MM.1S (cell line): ENCODE measurements around the gene DYNC1H1.

Experiments used
- DNase-seq: peaks from one replicate; pipeline ENCODE4 v3.0.0-alpha.2; 2015
- H2AFZ ChIP-seq: fragments of 300-600 bp; sonication (generic); 2 replicates; pipeline ENCODE4 v1.6.0; 2016; ENCODE audit warnings: antibody characterized with exemption, low read length
- H3F3A ChIP-seq: fragments of 300-600 bp; sonication (generic); 2 replicates; pipeline ENCODE4 v1.6.1; 2016; ENCODE audit warnings: mild to moderate bottlenecking, antibody characterized with exemption, low read length, moderate library complexity, mixed read lengths; ENCODE audit not compliant: insufficient read depth
- H3K27ac ChIP-seq: fragments of 300-600 bp; sonication (generic); 2 replicates; pipeline ENCODE4 v1.5.1; 2016; ENCODE audit warnings: mild to moderate bottlenecking, low read length
- H3K27me3 ChIP-seq: fragments of 300-600 bp; sonication (generic); replicated peaks from 2 replicates; pipeline ENCODE4 v1.6.0; 2016; ENCODE audit warnings: low read length; ENCODE audit not compliant: insufficient read depth
- H3K36me3 ChIP-seq: fragments of 300-600 bp; sonication (generic); replicated peaks from 2 replicates; pipeline ENCODE4 v1.6.1; 2016; ENCODE audit warnings: mild to moderate bottlenecking, low read length, mixed read lengths; ENCODE audit not compliant: insufficient read depth
- H3K4me1 ChIP-seq: fragments of 300-600 bp; sonication (generic); 2 replicates; pipeline ENCODE4 v1.6.1; 2016; ENCODE audit warnings: low read length, mixed read lengths
- H3K4me2 ChIP-seq: fragments of 300-600 bp; sonication (generic); 2 replicates; pipeline ENCODE4 v1.6.0; 2016; ENCODE audit warnings: low read depth, low read length
- H3K4me3 ChIP-seq: fragments of 300-600 bp; sonication (generic); 2 replicates; pipeline ENCODE4 v1.5.1; 2016; ENCODE audit warnings: low read length, mixed read lengths
- H3K79me2 ChIP-seq: fragments of 300-600 bp; sonication (generic); 2 replicates; pipeline ENCODE4 v1.6.1; 2016; ENCODE audit warnings: mixed run types, low read length, mixed read lengths
- H3K9ac ChIP-seq: fragments of 300-600 bp; sonication (generic); 2 replicates; pipeline ENCODE4 v1.6.1; 2016; ENCODE audit warnings: low read length, mixed read lengths
- H3K9me2 ChIP-seq: fragments of 300-600 bp; sonication (generic); replicated peaks from 2 replicates; pipeline ENCODE4 v1.6.1; 2016; ENCODE audit warnings: mild to moderate bottlenecking, low read length, mixed read lengths; ENCODE audit not compliant: insufficient read depth
- H3K9me3 ChIP-seq: fragments of 300-600 bp; sonication (generic); replicated peaks from 2 replicates; pipeline ENCODE4 v1.6.1; 2016; ENCODE audit warnings: mild to moderate bottlenecking, low read length, mixed read lengths; ENCODE audit not compliant: insufficient read depth
- H4K20me1 ChIP-seq: fragments of 300-600 bp; sonication (generic); 2 replicates; pipeline ENCODE4 v1.6.1; 2016; ENCODE audit warnings: mild to moderate bottlenecking, low read length, moderate library complexity, mixed read lengths; ENCODE audit not compliant: insufficient read depth
- CTCF ChIP-seq: fragments of 300-600 bp; sonication (generic); IDR thresholded peaks from 2 replicates; pipeline ENCODE4 v1.5.1; 2016; ENCODE audit warnings: antibody characterized with exemption, low read length, mixed read lengths
- EZH2 ChIP-seq: fragments of 300-600 bp; sonication (generic); optimal IDR thresholded peaks from 2 replicates; pipeline ENCODE3; 2017; ENCODE audit warnings: low read depth, mild to moderate bottlenecking, antibody characterized with exemption, low read length, mixed read lengths
- EZH2phosphoT487 ChIP-seq: fragments of 300-600 bp; sonication (generic); IDR thresholded peaks from 2 replicates; pipeline ENCODE4 v1.6.1; 2018; ENCODE audit warnings: antibody characterized with exemption, low read length

The DYNC1H1 gene

GRCh38 chr14:101965181-101965544 lies 790 bp downstream of the DYNC1H1 start:
- peak; percentile 49 for DNase-seq
- Histone ChIP-seq H3K36me3 (no peaks in the 10 kb centered on the region), H3K9me3 (no peaks in the 10 kb centered on the region), H3K79me2 (peaks cover 52% of the 10 kb centered on the region), H2AFZ (no peak overlapping the region), H3K4me1 (no peaks in the 10 kb centered on the region), H3K27me3 (no peaks in the 10 kb centered on the region), H3K27ac (no peak overlapping the region), H3K9me2 (no peaks in the 10 kb centered on the region), H4K20me1 (no peaks in the 10 kb centered on the region), H3F3A (no peaks in the 10 kb centered on the region), H3K4me3 (peak overlapping the region; percentile 80), H3K9ac (peak overlapping the region; percentile 82), H3K4me2 (peak overlapping the region; percentile 69; the same call in 1 of the 2 replicates)
- TF ChIP-seq CTCF (no peak), EZH2phosphoT487 (no peak), EZH2 (no peak)

DNA sequence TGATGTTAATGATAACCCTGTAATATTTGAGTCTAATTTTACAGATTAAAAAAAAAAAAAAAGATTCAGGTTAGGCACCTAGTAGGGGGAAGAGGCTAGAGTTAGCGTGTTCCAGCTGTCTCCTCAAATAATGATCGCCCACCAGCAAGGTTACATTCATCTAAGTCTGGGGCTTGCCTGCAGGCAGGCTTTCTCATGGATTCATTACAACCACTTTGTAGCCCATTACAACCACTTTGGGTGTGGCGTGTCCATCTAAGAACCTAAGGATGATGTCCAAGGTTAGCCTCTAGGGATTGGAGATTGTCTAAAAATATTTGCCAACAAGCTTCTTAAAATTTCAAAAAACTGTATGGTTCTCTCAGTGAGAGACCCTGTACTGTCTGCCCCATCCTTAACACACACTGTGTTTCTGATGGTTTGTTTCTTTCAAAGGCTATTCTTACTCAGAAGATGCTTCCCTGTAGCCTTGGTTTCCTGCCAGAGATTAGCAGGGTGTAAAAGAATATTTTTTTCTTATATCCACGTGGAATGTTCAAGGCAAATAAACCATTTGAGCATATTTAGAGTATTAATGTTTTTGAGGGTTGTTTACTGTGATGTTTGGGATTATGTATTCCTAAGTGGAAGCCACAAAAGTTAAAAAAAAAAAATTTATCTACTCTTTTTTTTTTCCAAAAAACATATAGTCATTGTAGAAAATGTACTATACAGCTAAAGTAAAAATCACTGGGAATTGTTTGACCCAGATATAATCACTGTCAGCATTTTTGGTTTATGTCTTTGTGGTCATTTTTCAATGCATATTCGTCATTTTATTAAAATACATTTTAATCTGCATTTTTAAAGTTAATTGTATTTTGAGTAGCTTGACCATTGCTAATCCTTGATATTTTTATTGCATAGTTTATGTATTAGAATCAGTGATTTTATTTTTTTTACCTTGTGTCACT lies 1.7 kb downstream of the DYNC1H1 start:
- Histone ChIP-seq H3K4me2 (peak overlapping the region; percentile 69; the same call in 1 of the 2 replicates), H3K4me1 (no peaks in the 10 kb centered on the region), H3K79me2 (peaks cover 57% of the 10 kb centered on the region), H3K36me3 (no peaks in the 10 kb centered on the region), H3K27me3 (no peaks in the 10 kb centered on the region), H3K9me3 (no peaks in the 10 kb centered on the region), H3K27ac (no peak overlapping the region), H3F3A (no peaks in the 10 kb centered on the region), H3K9me2 (no peaks in the 10 kb centered on the region), H3K9ac (peak overlapping the region; percentile 82; the same call in 1 of the 2 replicates), H3K4me3 (peak overlapping the region; percentile 80), H4K20me1 (no peaks in the 10 kb centered on the region), H2AFZ (no peak overlapping the region)
- DNase-seq, result no peak
- no peak for TF ChIP-seq EZH2
- TF ChIP-seq EZH2phosphoT487, result no peak
- no peak for TF ChIP-seq CTCF

GRCh38 chr14:101966742-101967141 lies 2.4 kb downstream of the DYNC1H1 start:
- no peak for DNase-seq
- no peak overlapping the region for H3K9ac ChIP-seq
- H3K27ac ChIP-seq, result no peak overlapping the region

More at GRCh38 chr14:101966742-101967141, 2.4 kb downstream of the DYNC1H1 start:
- Histone ChIP-seq H3K4me1 (no peaks in the 10 kb centered on the region), H3K4me3 (no peak overlapping the region), H3K27me3 (no peaks in the 10 kb centered on the region), H3F3A (no peaks in the 10 kb centered on the region), H3K9me2 (no peaks in the 10 kb centered on the region), H4K20me1 (no peaks in the 10 kb centered on the region), H3K36me3 (no peaks in the 10 kb centered on the region), H3K79me2 (peaks cover 63% of the 10 kb centered on the region), H3K9me3 (no peaks in the 10 kb centered on the region), H2AFZ (no peak overlapping the region), H3K4me2 (no peak overlapping the region)
- TF ChIP-seq CTCF, result no peak
- TF ChIP-seq EZH2phosphoT487, result no peak
- no peak for TF ChIP-seq EZH2
